Osteoblast (primary cell): ENCODE data around the gene CPED1. TPM values are rescaled to one million over a fixed set of nuclear protein-coding genes. Genes with fewer than 3 reads are reported as not detected.

ENCODE experiments used
- DNase-seq: peaks from one replicate; pipeline ENCODE4 v3.0.0; 2011; ENCODE audit warnings: low spot score, mixed read lengths; ENCODE audit not compliant: insufficient read length; ENCODE audit errors: missing footprints
- H2AFZ ChIP-seq: 2 replicates; pipeline ENCODE4 v1.6.0; 2011; ENCODE audit warnings: mild to moderate bottlenecking, low read length
- H3K27ac ChIP-seq: 2 replicates; pipeline ENCODE4 v1.5.1; 2011; ENCODE audit warnings: mild to moderate bottlenecking, low read depth, low read length, moderate library complexity
- H3K27me3 ChIP-seq: 2 replicates; pipeline ENCODE4 v1.6.0; 2012; ENCODE audit warnings: mild to moderate bottlenecking, control low read depth, inconsistent platforms, low read length, moderate library complexity; ENCODE audit not compliant: insufficient read depth
- H3K36me3 ChIP-seq: 2 replicates; pipeline ENCODE4 v1.5.1; 2011; ENCODE audit warnings: mild to moderate bottlenecking, low read length, control low read depth, moderate library complexity; ENCODE audit not compliant: insufficient read depth
- H3K4me1 ChIP-seq: 2 replicates; pipeline ENCODE4 v1.5.1; 2011; ENCODE audit warnings: mild to moderate bottlenecking, low read length, control low read depth, moderate library complexity; ENCODE audit not compliant: insufficient read depth
- H3K4me2 ChIP-seq: 2 replicates; pipeline ENCODE4 v1.6.0; 2011; ENCODE audit warnings: mild to moderate bottlenecking, low read length; ENCODE audit not compliant: insufficient read depth
- H3K4me3 ChIP-seq: fragments of 200-600 bp; sonication (generic); 3 replicates; pipeline ENCODE4 v1.5.1; 2012; ENCODE audit warnings: mild to moderate bottlenecking, low read length, inconsistent platforms; ENCODE audit not compliant: insufficient read depth
- H3K79me2 ChIP-seq: 2 replicates; pipeline ENCODE4 v1.6.0; 2012; ENCODE audit warnings: mild to moderate bottlenecking, low read length, control low read depth, inconsistent platforms; ENCODE audit not compliant: insufficient read depth
- H3K9me3 ChIP-seq: 2 replicates; pipeline ENCODE4 v1.5.1; 2011; ENCODE audit warnings: low read depth, low read length, control low read depth
- H4K20me1 ChIP-seq: 2 replicates; pipeline ENCODE4 v1.6.0; 2012; ENCODE audit warnings: mild to moderate bottlenecking, low read length, control low read depth; ENCODE audit not compliant: insufficient read depth
- total RNA-seq: library from RNA; depleted of rRNA; stranded (reverse); fragments of >200 nt; gene quantifications from 2 replicates; pipeline ENCODE4 v1.2.3, GENCODE V29; 2012
- TF ChIP-seq, protein P1 (sequence below): IDR thresholded peaks from 2 replicates; pipeline ENCODE4 v1.5.1; 2011; ENCODE audit warnings: mild to moderate bottlenecking, low read depth, low read length, moderate library complexity; ENCODE audit errors: extremely low read depth

The CPED1 gene
- total RNA-seq, 1 donor, result 30.8 TPM

DNA sequence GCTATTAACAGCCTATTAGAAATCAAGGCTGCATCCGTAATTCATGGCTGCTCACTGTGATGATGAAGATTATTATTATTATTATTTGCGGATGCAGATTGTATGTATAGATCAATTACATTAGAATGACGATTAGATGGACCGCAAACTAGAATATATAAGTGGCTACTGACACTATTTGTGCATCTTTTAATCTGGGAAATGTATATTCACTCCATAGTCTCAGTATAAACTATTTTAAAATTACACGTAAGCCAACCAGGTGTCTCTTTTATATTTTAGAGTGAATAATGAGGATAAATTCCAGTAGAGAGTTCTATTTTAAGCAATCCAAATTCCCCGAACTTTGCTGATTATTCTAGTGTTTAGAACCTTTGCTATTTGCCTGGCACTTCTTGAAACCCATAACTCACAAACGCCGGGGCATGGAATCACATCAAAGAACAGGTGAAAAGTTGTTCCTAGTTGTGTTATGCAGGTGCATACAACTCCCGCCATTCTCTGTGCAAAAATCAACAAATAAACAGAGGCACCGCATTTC is 38.4 kb upstream of the CPED1 start:
- Histone ChIP-seq H3K79me2 (peaks cover 16% of the 10 kb centered on the region), H2AFZ (peak overlapping the region; percentile 93), H3K4me3 (peak overlapping the region; percentile 95), H3K27me3 (peaks cover 7% of the 10 kb centered on the region), H3K27ac (no peak overlapping the region), H3K4me2 (peak overlapping the region; percentile 95), H4K20me1 (no peaks in the 10 kb centered on the region), H3K9me3 (no peaks in the 10 kb centered on the region), H3K36me3 (peaks cover 4% of the 10 kb centered on the region), H3K4me1 (peaks cover 12% of the 10 kb centered on the region)
- DNase-seq, result no peak
- TF ChIP-seq, protein P1, sequence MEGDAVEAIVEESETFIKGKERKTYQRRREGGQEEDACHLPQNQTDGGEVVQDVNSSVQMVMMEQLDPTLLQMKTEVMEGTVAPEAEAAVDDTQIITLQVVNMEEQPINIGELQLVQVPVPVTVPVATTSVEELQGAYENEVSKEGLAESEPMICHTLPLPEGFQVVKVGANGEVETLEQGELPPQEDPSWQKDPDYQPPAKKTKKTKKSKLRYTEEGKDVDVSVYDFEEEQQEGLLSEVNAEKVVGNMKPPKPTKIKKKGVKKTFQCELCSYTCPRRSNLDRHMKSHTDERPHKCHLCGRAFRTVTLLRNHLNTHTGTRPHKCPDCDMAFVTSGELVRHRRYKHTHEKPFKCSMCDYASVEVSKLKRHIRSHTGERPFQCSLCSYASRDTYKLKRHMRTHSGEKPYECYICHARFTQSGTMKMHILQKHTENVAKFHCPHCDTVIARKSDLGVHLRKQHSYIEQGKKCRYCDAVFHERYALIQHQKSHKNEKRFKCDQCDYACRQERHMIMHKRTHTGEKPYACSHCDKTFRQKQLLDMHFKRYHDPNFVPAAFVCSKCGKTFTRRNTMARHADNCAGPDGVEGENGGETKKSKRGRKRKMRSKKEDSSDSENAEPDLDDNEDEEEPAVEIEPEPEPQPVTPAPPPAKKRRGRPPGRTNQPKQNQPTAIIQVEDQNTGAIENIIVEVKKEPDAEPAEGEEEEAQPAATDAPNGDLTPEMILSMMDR, result no peak

DNA sequence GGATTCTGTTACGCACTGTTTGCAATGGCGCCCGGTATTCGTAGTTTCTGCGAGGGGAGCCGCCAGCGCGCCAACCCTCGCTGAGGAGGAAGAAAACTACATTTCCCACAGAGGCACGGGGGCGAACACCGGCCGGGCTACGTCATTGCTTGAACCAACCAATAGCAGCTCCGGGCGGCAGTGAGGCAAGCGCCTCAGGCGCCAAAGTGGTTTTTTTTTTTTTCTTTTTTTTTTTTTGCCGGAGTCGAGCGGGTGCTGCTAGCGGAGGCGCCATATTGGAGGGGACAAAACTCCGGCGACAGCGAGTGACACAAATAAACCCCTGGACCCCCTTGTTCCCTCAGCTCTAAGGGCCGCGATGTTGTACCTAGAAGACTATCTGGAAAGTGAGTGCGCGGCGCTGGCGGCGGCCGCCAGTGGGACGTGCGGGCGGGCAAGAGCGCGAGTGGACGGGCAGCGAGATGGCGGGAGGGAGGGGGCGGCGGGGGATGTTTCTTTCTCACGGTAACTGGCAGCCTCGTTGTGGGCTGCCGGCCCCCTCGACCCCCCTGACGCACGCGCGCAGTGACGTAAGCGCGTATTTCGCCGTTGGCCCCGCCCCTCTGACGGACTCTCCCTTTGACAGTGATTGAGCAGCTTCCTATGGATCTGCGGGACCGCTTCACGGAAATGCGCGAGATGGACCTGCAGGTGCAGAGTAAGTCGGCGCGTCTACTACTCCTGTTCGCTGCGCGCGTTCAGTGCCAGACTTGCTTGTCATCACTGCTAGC is 37.8 kb upstream of the CPED1 start, which contains the start of gene ING3:
Gene ING3, plus strand, starts transcription at position 239 of the 770 bp plus-strand sequence. Its CDS starts 120 bp downstream, at position 359.
- Histone ChIP-seq H3K9me3 (no peaks in the 10 kb centered on the region), H4K20me1 (no peaks in the 10 kb centered on the region), H3K4me2 (peak within 1 kb of the TSS; percentile 95), H3K27ac (peak within 1 kb of the TSS; percentile 93), H3K36me3 (peaks cover 10% of the 10 kb centered on the region), H3K79me2 (peaks cover 16% of the 10 kb centered on the region), H2AFZ (peak within 1 kb of the TSS; percentile 96), H3K4me3 (peak within 1 kb of the TSS; percentile 95), H3K4me1 (peaks cover 12% of the 10 kb centered on the region), H3K27me3 (peaks cover 7% of the 10 kb centered on the region)
- peak; percentile 92 for DNase-seq
- TF ChIP-seq, protein P1, result no peak

DNA sequence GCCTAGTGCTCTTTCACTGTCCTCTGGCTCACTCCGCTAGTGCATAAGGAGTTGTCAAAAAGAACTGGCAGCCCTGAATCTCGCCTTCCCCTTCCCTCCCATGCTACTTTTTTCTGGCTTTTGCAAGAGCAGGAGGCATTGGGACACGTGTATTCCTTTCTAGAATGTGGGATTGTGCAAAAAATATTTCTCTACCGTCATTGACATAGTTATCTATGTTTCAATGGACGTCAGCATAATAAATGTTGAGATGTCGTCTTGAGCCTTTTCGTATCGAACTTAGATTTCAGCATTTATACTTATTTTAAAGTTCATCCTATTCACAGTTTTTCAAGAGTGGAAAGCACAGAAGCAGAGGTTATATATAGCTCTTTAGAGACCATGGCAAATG is 37.2 kb upstream of the CPED1 start:
- no peaks in the 10 kb centered on the region for H4K20me1 ChIP-seq
- peak overlapping the region; percentile 93 for H3K27ac ChIP-seq
- peaks cover 12% of the 10 kb centered on the region for H3K4me1 ChIP-seq
- H3K4me2 ChIP-seq, result peak overlapping the region; percentile 95
- H3K27me3 ChIP-seq, result peaks cover 4% of the 10 kb centered on the region
- H3K4me3 ChIP-seq, result peak overlapping the region; percentile 95
- H2AFZ ChIP-seq, result peak overlapping the region; percentile 96
- H3K79me2 ChIP-seq, result peaks cover 16% of the 10 kb centered on the region
- peaks cover 15% of the 10 kb centered on the region for H3K36me3 ChIP-seq
- DNase-seq, result no peak
- TF ChIP-seq, protein P1, result no peak
- no peaks in the 10 kb centered on the region for H3K9me3 ChIP-seq

DNA sequence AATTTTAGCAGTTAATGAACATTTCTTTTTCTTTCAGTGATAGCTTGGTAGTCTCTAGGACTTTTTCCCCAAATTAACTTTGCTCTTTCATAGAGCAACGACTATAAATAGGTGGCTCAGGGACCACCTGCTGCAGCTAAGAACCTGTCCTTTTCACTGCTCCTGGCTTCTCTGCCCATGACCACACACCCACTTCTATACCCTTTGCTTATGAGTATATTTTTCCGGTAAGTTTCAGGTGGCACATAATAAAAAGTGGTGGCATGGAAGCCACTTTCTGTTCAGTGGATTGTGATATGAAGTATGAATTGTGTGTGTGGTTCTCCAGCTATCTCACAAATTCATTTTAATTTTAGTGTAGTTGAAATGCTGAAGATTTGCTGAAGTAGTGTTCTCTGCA is 36.7 kb upstream of the CPED1 start:
- H3K4me2 ChIP-seq, result peak overlapping the region; percentile 95
- peak overlapping the region; percentile 95 for H3K4me3 ChIP-seq
- H3K79me2 ChIP-seq, result peaks cover 16% of the 10 kb centered on the region
- H3K4me1 ChIP-seq, result peaks cover 12% of the 10 kb centered on the region
- DNase-seq, result peak; percentile 19
- H3K9me3 ChIP-seq, result no peaks in the 10 kb centered on the region
- H4K20me1 ChIP-seq, result no peaks in the 10 kb centered on the region
- peaks cover 19% of the 10 kb centered on the region for H3K36me3 ChIP-seq
- TF ChIP-seq, protein P1, result no peak
- peak overlapping the region; percentile 93 for H3K27ac ChIP-seq
- H2AFZ ChIP-seq, result no peak overlapping the region
- H3K27me3 ChIP-seq, result peaks cover 4% of the 10 kb centered on the region
